HCT116 (cell line): Measurements from ENCODE around the gene HEATR5B. TPM values are rescaled to one million over a fixed set of nuclear protein-coding genes. Genes with fewer than 3 reads are reported as not detected.

Experiments
- ATAC-seq: fragments of 200-7000 bp; cut with Tn5 transposase; 2 replicates; pipeline ENCODE4 v1.9.1; 2020; ENCODE audit warnings: mild to moderate bottlenecking, moderate library complexity
- BruUV-seq: library from RNA; stranded (reverse); fragments of 400-500 nt; replicated peaks from 2 replicates; lab custom pipeline; 2021; lab: Mats Ljungman, UMichigan
- CTCF ChIA-PET: fragments of 300-600 bp; sonication (Branson Sonifier 250); formaldehyde crosslinking; loops from one replicate; lab custom pipeline; 2021; ENCODE audit warnings: antibody characterized with exemption; lab: Charles Lee
- POLR2A ChIA-PET: fragments of 300-600, 350-600 bp; sonication (Branson Sonifier 250); formaldehyde crosslinking; loops from one replicate; lab custom pipeline; 2021; ENCODE audit warnings: antibody characterized with exemption; lab: Charles Lee
- RAD21 ChIA-PET, 2 experiments: fragments of 300-600 bp; sonication (Branson Sonifier 250); formaldehyde crosslinking; loops; one replicate each; lab custom pipeline; 2023; ENCODE audit warnings: low total read pairs in 2 of 2; ENCODE audit not compliant: uncharacterized antibody in 2 of 2, unreplicated experiment in 2 of 2, low non-redundant PET in 1 of 2; lab: Charles Lee
- DNase-seq: peaks from one replicate; pipeline ENCODE4 v3.0.0-alpha.2; 2010; ENCODE audit warnings: low read depth, low spot score
- H2AFZ ChIP-seq: fragments of 200-600 bp; shearing (Covaris generic), sonication (generic); 2 replicates; pipeline ENCODE4 v1.6.1; 2017; ENCODE audit warnings: low read depth, mixed run types, mixed read lengths, antibody characterized with exemption, low read length; ENCODE audit not compliant: poor library complexity, severe bottlenecking
- H3K27ac ChIP-seq: 2 replicates; pipeline ENCODE4 v1.5.1; 2012; ENCODE audit warnings: low read depth, low read length
- H3K27me3 ChIP-seq: fragments of 200-600 bp; sonication (generic); 2 replicates; pipeline ENCODE4 v1.6.1; 2016; ENCODE audit warnings: mixed run types, low read length, mixed read lengths; ENCODE audit not compliant: insufficient read depth
- H3K36me3 ChIP-seq, 2 experiments: fragments of 200-500 bp in 1 of 2; fragments of 200-600 bp in 1 of 2; sonication (Bioruptor generic) in 1 of 2; sonication (generic) in 1 of 2; 2 replicates each; pipeline versions ENCODE4 v1.5.1 to v1.6.1; 2014 to 2016; ENCODE audit warnings: low read length in 2 of 2, inconsistent platforms in 1 of 2, mixed read lengths in 1 of 2, mixed run types in 1 of 2; ENCODE audit not compliant: insufficient read depth in 2 of 2, control insufficient read depth in 1 of 2
- H3K4me1 ChIP-seq, 2 experiments: fragments of 200-600 bp in 1 of 2; sonication (generic) in 1 of 2; 2 replicates each; pipeline versions ENCODE4 v1.5.1 to v1.6.1; 2012 to 2017; ENCODE audit warnings: low read length in 2 of 2, inconsistent platforms in 1 of 2, mild to moderate bottlenecking in 1 of 2, mixed read lengths in 1 of 2, mixed run types in 1 of 2, moderate library complexity in 1 of 2; ENCODE audit not compliant: insufficient read depth in 2 of 2, control insufficient read depth in 1 of 2
- H3K4me2 ChIP-seq: fragments of 200-600 bp; sonication (generic); 2 replicates; pipeline ENCODE4 v1.6.1; 2017; ENCODE audit warnings: mixed run types, low read length, mixed read lengths
- H3K4me3 ChIP-seq, 2 experiments: fragments of 200-600 bp in 1 of 2; sonication (generic) in 1 of 2; replicated peaks in 1 of 2; 2 replicates each; pipeline ENCODE4 v1.5.1; 2011 to 2016; ENCODE audit warnings: low read length in 2 of 2, control low read depth in 1 of 2, low read depth in 1 of 2, mild to moderate bottlenecking in 1 of 2, mixed read lengths in 1 of 2, mixed run types in 1 of 2
- H3K79me2 ChIP-seq: fragments of 200-600 bp; sonication (generic); 2 replicates; pipeline ENCODE4 v1.6.1; 2017; ENCODE audit warnings: mild to moderate bottlenecking, mixed run types, low read length, moderate library complexity, mixed read lengths; ENCODE audit not compliant: insufficient read depth
- H3K9ac ChIP-seq: fragments of 200-600 bp; sonication (generic); 2 replicates; pipeline ENCODE4 v1.6.1; 2016; ENCODE audit warnings: low read length, mixed read lengths
- H3K9me2 ChIP-seq: fragments of 200-600 bp; sonication (generic), shearing (Covaris generic); 2 replicates; pipeline ENCODE4 v1.6.1; 2017; ENCODE audit warnings: mixed run types, mild to moderate bottlenecking, moderate library complexity; ENCODE audit not compliant: insufficient read depth
- H3K9me3 ChIP-seq, 2 experiments: fragments of 200-500 bp in 1 of 2; fragments of 200-600 bp in 1 of 2; sonication (Bioruptor generic) in 1 of 2; sonication (generic) in 1 of 2; 2 replicates each; pipeline ENCODE4 v1.6.1; 2014 to 2017; ENCODE audit warnings: low read length in 2 of 2, mixed read lengths in 2 of 2, inconsistent platforms in 1 of 2, low read depth in 1 of 2, mild to moderate bottlenecking in 1 of 2, mixed run types in 1 of 2, moderate library complexity in 1 of 2; ENCODE audit not compliant: control insufficient read depth in 1 of 2, insufficient read depth in 1 of 2
- H4K20me1 ChIP-seq: fragments of 200-600 bp; sonication (generic), shearing (Covaris generic); 2 replicates; pipeline ENCODE4 v1.6.1; 2017; ENCODE audit warnings: mixed run types, mild to moderate bottlenecking, moderate library complexity; ENCODE audit not compliant: insufficient read depth
- ELF1 ChIP-seq: IDR thresholded peaks from 2 replicates; pipeline ENCODE4 v1.6.1; 2012; ENCODE audit warnings: low read depth, borderline replicate concordance
- EZH2 ChIP-seq: fragments of 200-600 bp; sonication (generic); IDR thresholded peaks from 2 replicates; pipeline ENCODE4 v1.6.1; 2017; ENCODE audit warnings: antibody characterized with exemption, mixed run types
- JUND ChIP-seq: IDR thresholded peaks from 2 replicates; pipeline ENCODE4 v1.6.1; 2012
- POLR2AphosphoS5 ChIP-seq: IDR thresholded peaks from 2 replicates; pipeline ENCODE4 v1.6.1; 2011; ENCODE audit warnings: mild to moderate bottlenecking, low read depth, low read length, moderate library complexity
- TCF7L2 ChIP-seq: IDR thresholded peaks from 2 replicates; pipeline ENCODE4 v1.7.0; 2011; ENCODE audit warnings: borderline replicate concordance, inconsistent platforms; ENCODE audit not compliant: insufficient read depth, insufficient read length; ENCODE audit errors: extremely low read depth
- YY1 ChIP-seq: IDR thresholded peaks from 2 replicates; pipeline ENCODE4 v1.6.1; 2011; ENCODE audit warnings: low read length, low read depth, moderate library complexity, mild to moderate bottlenecking; ENCODE audit not compliant: insufficient replicate concordance; ENCODE audit errors: extremely low read depth
- ZFX ChIP-seq: fragments of 450-650 bp; IDR thresholded peaks from 2 replicates; pipeline ENCODE4 v1.6.1; 2017
- ZNF274 ChIP-seq: fragments of 200-500 bp; sonication (Bioruptor generic); IDR thresholded peaks from 2 replicates; pipeline ENCODE4 v1.6.1; 2014; ENCODE audit warnings: mild to moderate bottlenecking, low read depth, low read length, inconsistent platforms
- intact Hi-C: fragments of 100-400 bp; cut with micrococcal nuclease; formaldehyde crosslinking; loops from 2 replicates; pipeline ENCODE4 v1.10.0; 2022
- total RNA-seq: library from RNA; stranded (reverse); gene quantifications from one replicate; pipeline ENCODE4 v1.2.1, GENCODE V29; 2021; ENCODE audit not compliant: unreplicated experiment
- TF ChIP-seq, protein P1 (sequence below): IDR thresholded peaks from 2 replicates; pipeline ENCODE4 v1.6.1; 2012
- TF ChIP-seq, protein P2 (sequence below): IDR thresholded peaks from 2 replicates; pipeline ENCODE4 v1.6.1; 2011; ENCODE audit warnings: mild to moderate bottlenecking, low read length, moderate library complexity; ENCODE audit not compliant: insufficient replicate concordance; ENCODE audit errors: extremely low read depth

HEATR5B gene
- total RNA-seq, 1 experiment from 2014 or later: 10.6 TPM

DNA sequence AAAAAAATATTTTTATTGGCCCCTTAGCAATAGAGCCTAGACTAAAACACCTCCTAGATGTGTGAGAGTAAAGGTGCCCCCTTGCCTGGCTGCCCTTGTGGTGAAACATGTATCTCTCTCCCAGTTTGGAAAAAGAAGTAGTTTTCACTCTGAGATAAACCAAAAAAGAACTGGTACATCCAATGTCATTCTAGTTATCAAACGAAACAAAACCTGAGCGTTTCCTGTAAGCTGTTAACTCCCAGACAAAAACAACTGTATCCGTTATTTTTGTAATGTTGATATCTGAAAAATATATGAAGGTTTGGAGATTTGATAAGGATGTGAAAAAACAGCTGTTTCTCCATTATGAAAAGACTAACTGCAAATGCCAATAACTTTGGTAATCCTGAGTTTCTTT lies 24.3 kb downstream of the HEATR5B start:
- peaks cover 3 to 4% of the 10 kb centered on the region in 2 experiments; a peak in 1 of 4 replicates for H3K36me3 ChIP-seq
- ATAC-seq: no peak
- intact Hi-C loops: no loop called here
- H3K9me2 ChIP-seq: no peaks in the 10 kb centered on the region
- no peak overlapping the region for H3K9ac ChIP-seq
- no peaks in the 10 kb centered on the region for H3K4me1 ChIP-seq
- POLR2A ChIA-PET: no interaction called here
- H2AFZ ChIP-seq: no peak overlapping the region
- DNase-seq: no peak
- no peak overlapping the region for H3K4me2 ChIP-seq
- no peak overlapping the region for H3K4me3 ChIP-seq
- no peaks in the 10 kb centered on the region for H3K79me2 ChIP-seq
- CTCF ChIA-PET: no interaction called here
- no TSS peak for BruUV-seq
- no peak overlapping the region for H3K27ac ChIP-seq
- no peaks in the 10 kb centered on the region for H3K9me3 ChIP-seq
- H3K27me3 ChIP-seq: no peaks in the 10 kb centered on the region
- RAD21 ChIA-PET: no interaction called here
- TF ChIP-seq TCF7L2: no peak
- no peak for TF ChIP-seq POLR2AphosphoS5
- TF ChIP-seq, protein P1, sequence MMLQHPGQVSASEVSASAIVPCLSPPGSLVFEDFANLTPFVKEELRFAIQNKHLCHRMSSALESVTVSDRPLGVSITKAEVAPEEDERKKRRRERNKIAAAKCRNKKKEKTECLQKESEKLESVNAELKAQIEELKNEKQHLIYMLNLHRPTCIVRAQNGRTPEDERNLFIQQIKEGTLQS: no peak
- TF ChIP-seq ZNF274: no peak
- no peaks in the 10 kb centered on the region for H4K20me1 ChIP-seq

DNA sequence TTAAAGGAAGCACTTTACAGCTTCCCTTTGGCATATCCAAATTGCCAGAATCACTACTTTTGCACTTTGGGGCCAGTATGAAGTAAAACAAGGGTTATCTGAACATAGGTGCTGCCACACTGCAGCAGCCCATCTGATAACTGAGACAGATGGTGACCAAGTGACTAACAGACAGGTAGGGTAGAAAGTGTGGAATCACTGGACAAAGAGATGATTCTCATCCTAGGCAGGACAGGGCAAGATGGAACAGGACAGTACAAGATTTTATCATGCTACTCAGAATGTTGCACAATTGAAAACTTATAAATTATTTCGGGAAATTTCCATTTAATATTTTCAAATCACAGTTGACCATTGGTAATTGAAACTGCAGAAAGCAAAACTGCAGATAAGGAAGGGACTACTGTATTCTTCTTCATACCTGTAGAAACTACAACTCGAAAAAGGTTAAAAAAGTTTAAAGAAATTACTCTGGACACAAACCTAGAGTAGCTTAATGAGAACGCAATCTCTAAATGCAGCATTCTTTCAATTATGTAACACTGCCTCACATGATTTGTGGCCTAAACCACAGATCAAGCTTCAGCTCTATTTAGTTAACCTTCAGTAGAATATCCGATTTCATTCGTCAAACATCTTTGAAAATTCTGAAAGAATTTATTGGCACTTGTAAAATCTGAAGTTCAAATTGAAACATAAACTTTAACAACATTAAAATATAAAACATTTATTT lies 31.4 kb downstream of the HEATR5B start:
- H3K9me3 ChIP-seq: no peaks in the 10 kb centered on the region
- intact Hi-C loops: no loop called here
- RAD21 ChIA-PET: no interaction called here
- no peak overlapping the region for H3K4me3 ChIP-seq
- no peaks in the 10 kb centered on the region for H3K9me2 ChIP-seq
- 0 out of 4 replicates have a peak, but pooled peaks cover 0 to 2% of the 10 kb centered on the region in 2 experiments for H3K36me3 ChIP-seq
- no TSS peak for BruUV-seq
- H3K9ac ChIP-seq: no peak overlapping the region
- CTCF ChIA-PET: no interaction called here
- H3K27ac ChIP-seq: no peak overlapping the region
- no peak overlapping the region for H3K4me2 ChIP-seq
- ATAC-seq (no peak), DNase-seq (no peak)
- H3K79me2 ChIP-seq: no peaks in the 10 kb centered on the region
- TF ChIP-seq, protein P2, sequence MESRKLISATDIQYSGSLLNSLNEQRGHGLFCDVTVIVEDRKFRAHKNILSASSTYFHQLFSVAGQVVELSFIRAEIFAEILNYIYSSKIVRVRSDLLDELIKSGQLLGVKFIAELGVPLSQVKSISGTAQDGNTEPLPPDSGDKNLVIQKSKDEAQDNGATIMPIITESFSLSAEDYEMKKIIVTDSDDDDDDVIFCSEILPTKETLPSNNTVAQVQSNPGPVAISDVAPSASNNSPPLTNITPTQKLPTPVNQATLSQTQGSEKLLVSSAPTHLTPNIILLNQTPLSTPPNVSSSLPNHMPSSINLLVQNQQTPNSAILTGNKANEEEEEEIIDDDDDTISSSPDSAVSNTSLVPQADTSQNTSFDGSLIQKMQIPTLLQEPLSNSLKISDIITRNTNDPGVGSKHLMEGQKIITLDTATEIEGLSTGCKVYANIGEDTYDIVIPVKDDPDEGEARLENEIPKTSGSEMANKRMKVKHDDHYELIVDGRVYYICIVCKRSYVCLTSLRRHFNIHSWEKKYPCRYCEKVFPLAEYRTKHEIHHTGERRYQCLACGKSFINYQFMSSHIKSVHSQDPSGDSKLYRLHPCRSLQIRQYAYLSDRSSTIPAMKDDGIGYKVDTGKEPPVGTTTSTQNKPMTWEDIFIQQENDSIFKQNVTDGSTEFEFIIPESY: no peak
- TF ChIP-seq YY1 (no peak), ELF1 (no peak), ZFX (no peak), EZH2 (no peak), ZNF274 (no peak), POLR2AphosphoS5 (no peak), JUND (no peak)
- TF ChIP-seq, protein P1: no peak
- TF ChIP-seq, all 23 proteins: peak for 0
- Histone ChIP-seq H3K27me3 (no peaks in the 10 kb centered on the region), H3K4me1 (no peaks in the 10 kb centered on the region), H4K20me1 (no peaks in the 10 kb centered on the region), H2AFZ (no peak overlapping the region)
- POLR2A ChIA-PET: no interaction called here
